HG02884 (cell line): Measurements from ENCODE around the gene TMPRSS13.

ENCODE experiments used
- ATAC-seq: cut with Tn5 transposase; IDR thresholded peaks from one replicate; pipeline ENCODE4 v1.9.1; 2021; ENCODE audit warnings: mild to moderate bottlenecking, moderate library complexity; ENCODE audit not compliant: unreplicated experiment

The TMPRSS13 gene

DNA sequence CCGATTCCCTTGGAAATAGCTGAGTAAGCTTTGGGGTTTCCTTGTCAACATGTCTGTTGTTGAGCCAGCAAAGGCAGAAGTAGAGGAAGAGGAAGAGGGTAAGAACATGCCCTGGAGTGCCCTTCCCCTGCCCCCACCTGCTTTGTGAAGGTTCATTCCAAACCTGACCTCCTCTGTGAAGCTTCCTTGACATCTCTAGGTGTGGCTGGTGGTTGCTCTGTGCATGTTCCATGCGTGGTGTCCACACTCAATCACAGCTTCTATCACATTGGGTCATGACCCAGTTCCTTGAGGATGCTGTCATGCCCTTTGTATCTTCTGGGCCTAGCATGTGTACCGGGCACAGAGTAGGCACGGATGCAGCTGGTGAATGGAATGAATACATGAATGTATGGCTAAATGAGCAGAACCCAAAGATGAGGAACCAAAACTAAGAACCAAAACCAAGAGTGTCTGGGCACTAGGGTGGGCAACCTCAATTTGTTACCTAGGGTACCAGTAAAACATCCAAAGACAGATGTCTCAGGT lies 29.0 kb downstream of the TMPRSS13 start:
- no peak for ATAC-seq

DNA sequence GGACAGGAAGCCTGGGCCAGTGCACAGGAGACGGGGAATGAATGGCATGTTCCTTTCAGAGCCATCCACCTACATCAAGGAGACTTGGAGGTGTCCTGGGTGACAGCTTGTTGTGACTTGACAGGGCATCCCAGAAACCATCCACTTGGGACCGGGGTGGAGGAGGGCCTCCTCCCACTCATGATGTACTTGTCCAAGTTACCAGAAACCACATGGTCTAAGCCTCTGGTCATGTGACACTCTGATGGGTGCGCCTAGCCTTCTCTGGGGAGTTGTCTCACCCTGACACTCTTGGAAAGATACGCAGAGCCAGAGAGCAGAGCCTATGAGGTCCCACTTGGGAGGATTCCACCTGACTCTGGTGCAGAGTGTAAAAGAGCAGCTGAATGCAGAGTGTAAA lies 31.1 kb downstream of the TMPRSS13 start:
- ATAC-seq = no peak

DNA sequence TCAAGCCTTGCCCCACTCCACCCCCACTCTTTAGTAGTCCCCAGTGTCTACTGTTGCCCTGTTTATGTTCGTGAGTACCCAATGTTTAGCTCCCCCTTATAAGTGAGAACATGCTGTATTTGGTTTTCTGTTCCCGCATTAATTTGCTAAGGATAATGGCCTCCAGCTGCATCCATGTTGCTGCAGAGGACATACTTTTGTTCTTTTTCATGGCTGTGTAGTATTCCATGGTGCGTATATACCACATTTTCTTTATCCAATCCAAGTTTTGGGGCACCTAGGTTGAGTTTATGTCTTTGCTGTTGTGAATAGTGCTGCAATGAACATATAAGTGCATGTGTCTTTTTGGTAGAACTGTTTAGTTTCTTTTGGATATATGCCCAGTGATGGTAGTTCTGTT lies 36.6 kb downstream of the TMPRSS13 start:
- ATAC-seq = no peak

DNA sequence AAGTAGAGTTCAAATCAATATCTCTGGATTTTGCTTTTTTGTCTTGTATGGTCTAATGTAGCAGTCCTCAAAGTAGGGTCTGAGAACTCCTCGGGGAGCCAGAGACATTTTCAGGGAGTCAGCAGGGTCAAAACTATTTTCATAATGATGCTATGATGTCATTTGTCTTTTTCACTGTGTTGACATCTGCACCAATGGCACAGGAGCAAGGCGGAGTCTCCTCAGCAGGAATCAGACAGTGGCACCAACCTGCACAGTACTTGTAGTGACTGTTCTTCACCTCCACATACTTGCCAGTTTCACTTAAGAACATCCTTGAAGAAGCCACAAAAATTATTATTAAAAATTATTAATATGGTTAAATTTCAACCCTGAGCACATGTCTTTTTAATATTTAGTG lies 37.8 kb downstream of the TMPRSS13 start:
- ATAC-seq = no peak

DNA sequence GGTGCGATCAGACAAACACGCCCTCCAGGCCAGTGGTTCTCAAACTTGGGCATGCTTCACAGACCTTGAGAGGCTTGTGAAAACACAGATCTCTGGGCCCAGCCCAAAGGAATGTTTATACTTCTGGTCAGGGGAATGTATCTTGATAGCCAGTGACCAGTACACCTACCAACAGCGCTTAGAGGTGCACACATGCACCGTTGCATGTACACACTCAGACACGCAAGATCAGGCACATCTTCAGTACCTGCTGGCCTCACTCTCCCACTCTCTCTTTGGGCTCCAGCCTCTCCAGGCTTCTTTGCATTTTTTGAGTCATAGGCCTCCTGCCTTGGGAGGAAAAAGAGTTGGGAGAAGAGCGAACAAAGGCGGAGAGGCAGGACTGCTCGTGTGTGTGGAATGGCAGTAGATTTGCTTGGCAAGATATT lies 41.0 kb downstream of the TMPRSS13 start:
- ATAC-seq = no peak

GRCh38 chr11:117887431-117888138 lies 41.6 kb downstream of the TMPRSS13 start:
- no peak for ATAC-seq

DNA sequence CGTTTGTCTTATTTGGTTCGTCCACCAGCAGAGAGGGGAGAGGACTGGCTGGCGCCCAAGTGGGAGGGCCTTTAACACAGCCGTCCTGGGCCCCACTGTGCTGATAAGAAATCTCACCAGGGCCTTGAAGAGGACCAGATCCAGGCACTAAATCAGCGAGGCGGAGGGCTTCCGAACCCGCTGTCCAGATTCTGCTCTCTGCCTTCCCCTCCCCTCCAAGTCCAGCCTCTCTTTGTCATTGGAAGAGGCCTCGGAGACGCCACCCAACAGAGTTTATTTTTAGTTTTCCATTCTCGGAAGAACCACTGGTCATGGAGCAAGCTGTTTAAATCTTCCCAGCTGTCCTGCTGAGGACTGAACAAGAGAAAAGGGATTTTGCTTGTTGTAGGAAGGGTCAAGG lies 43.4 kb downstream of the TMPRSS13 start:
- no peak for ATAC-seq

DNA sequence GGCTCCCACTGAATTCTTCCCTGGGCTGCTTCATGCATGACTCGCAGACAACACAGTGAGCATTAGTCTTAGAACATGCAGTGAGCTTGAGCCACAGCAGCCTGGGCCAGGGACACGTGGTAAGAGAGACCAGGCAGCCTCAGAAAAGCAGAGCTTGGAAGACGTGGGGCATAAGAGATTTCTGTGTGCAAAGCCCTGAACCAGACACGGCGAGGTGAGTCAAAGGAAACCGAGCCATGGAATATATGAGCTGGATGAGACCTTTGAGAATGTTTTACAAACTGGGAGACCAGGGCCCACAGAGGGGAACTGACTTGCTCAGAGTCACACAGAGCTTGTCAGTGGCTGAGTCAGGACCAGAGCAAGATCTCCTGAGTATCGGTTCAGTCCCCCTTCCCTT lies 44.2 kb downstream of the TMPRSS13 start:
- ATAC-seq = no peak

GRCh38 chr11:117883063-117883462 lies 46.1 kb downstream of the TMPRSS13 start:
- no peak for ATAC-seq

DNA sequence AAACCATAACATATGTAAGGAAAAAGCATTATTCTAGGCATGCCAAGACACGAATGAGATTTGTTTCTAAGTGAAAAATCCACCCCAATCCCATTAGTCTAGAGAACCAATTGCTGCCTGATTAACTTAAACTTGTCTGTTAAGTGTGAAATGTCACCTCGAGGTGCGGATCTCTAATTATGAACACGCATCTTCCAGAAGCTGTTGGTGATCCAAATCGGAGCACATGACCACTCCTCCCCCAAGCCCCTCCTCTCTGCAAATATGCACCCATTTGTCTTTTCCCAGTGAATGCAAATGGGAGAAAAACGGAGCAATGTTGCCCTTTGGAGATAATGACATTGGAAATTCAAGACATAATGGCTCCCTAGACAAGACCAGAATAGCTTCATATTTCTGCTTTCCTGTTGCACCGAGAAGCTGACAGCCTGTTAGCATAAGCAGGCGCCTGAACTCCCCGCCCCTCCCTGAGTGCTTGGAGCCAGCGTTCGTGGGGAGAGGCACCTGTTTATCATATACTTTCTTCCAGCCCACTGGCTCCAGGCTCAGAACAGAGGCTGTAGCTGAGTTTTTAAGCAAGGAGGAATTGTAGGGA lies 46.8 kb downstream of the TMPRSS13 start:
- ATAC-seq = no peak

- ATAC-seq = no peak
Observed at GRCh38 chr11:117881217-117881616, 48.0 kb downstream of the TMPRSS13 start.

GRCh38 chr11:117879516-117880480 lies 49.4 kb downstream of the TMPRSS13 start:
- ATAC-seq = no peak

DNA sequence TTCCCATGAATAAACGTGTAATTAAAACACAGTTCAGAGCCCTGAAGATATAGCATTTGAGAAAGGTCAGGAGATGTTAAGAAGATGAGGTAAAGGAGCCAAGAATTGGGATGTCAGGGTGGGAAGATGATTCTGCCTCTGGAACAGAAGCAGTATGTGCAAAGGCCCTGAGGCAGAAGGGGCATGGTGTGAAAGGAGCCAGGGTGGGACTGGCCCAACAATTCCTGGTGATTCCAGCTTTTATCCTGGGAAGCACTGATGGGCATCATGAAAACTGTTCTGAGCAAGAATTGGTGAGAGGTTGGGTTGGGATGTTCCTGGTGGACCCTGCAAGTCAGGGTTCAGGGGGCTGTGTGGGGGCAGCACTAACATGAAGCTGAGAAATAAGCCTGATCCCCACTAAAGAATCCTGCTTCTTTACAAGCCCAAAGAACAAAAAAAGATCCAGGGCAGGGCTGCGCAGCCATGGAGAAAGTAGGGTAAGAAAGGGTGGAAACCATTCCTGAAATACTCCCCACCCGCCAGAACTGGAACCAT lies 50.2 kb downstream of the TMPRSS13 start:
- no peak for ATAC-seq

GRCh38 chr11:117878314-117878938 lies 50.8 kb downstream of the TMPRSS13 start:
- no peak for ATAC-seq

DNA sequence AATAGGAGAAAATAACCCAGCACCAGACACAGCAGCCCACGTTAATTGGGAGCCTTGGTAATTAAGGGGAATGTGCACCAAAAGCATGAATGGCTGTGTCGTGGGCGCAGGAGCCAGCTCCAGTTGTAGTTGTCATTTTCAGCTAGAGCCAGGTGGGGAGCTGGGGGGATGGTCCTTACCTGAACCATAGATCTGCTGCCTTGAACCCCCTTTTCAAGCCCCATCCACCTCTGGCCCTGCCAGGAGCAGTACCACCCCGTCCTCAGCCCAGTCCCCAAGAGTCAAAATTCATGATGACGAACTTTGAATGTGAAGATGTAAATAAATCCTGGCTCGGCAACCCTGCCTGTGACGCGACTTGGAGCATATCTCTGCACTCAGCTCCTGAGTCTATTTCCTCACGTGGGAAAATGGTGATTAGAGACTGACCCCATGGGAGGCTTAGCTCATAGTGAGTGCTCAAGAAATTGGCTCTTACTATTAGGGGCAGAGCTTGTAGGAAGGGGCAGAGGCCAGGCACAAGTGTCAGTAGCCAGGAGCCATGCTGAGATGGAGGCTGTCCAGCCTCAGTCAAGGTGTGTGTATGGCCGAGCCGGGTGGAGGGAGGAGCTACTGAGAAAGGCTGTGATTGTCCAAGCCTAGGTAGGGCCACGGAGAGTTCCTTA lies 52.0 kb downstream of the TMPRSS13 start:
- no peak for ATAC-seq

GRCh38 chr11:117876341-117877119 lies 52.7 kb downstream of the TMPRSS13 start, which contains the start of gene FXYD6:
Gene FXYD6 (minus strand): TSS chr11:117876658. CDS start chr11:117842776, 33,882 bp downstream.
- ATAC-seq = no peak

DNA sequence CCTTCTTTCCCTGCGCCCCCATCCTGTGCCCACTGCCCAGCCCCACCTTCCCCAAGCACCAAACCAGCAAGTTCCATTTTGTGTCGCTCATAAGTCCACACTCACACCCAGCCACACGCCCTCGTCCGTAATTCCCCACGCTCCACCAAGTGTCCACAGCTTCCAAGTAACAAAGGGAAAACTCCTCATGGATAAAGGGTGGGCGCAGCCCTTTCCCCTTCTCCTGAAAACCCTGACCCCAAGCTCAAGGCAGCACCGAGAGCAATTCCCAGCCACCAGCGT lies 53.2 kb downstream of the TMPRSS13 start:
- no peak for ATAC-seq

DNA sequence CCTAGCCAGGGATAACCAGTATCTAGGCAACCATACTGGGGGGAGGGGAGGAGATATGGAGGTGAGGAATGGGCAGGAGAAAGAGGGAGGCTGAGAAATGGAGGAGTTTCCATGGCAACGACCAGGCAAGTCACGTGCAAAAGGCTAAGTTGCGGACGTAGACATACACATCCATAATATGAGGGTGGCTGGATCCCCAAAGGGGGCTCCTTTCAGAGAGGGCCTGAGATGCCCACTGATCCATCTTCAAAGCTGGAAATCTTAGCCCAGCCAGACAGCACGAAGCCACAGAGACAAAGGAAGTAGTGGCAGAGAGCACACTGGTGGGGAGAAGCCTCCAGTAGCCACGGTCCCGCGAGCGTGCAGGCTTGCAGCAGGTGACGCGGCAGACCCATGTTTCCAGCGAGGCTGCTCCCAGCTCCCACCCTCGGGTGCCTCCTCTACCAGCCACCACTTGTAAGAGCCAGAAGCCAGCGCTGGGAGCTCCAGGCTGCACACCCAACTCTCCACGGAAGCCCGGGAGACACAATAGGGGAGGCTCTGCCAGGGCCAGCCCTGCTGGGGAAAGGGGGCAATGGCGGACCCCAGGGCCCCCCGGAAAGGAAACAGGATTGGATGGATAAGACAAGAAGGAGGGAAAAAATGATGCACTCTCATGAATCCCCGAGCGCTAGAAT lies 53.7 kb downstream of the TMPRSS13 start:
- no peak for ATAC-seq

GRCh38 chr11:117874910-117875381 lies 54.3 kb downstream of the TMPRSS13 start:
- ATAC-seq = no peak
